Erythroblast (primary cell): Measurements from ENCODE around the gene PRKG1.

Experiments
- DNase-seq, 2 experiments: peaks; one replicate each; lab custom pipeline; 2025; lab: John Stamatoyannopoulos, UW
- GATA1 ChIP-seq: IDR thresholded peaks from 2 replicates; pipeline ENCODE4 v1.6.1; 2011; ENCODE audit warnings: low read depth, mild to moderate bottlenecking, control low read depth, low read length, moderate library complexity
- POLR2A ChIP-seq: IDR thresholded peaks from 2 replicates; pipeline ENCODE4 v1.6.1; 2011; ENCODE audit warnings: mild to moderate bottlenecking, low read length

PRKG1 gene

DNA sequence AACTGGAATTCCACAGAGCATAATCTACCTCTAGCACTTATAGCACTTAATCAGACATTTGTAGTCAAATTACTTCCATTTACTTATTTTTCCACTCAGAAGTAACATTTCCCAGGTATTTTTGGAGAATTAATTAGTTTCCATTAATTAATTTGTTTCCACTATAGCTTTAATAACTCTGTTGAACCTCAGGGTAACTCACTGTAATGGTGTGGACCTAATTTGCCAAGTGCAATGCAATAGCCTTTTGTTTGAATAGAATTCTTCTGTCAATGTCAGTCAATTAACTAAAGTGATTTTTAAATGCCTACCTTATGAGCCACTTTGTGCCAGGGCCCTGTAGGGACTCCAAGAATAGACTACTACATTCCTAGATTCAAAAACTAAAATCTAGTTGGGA, 509.7 kb downstream of the PRKG1 start:
- TF ChIP-seq GATA1: no peak
- no peak for TF ChIP-seq POLR2A
- DNase-seq: no peak

DNA sequence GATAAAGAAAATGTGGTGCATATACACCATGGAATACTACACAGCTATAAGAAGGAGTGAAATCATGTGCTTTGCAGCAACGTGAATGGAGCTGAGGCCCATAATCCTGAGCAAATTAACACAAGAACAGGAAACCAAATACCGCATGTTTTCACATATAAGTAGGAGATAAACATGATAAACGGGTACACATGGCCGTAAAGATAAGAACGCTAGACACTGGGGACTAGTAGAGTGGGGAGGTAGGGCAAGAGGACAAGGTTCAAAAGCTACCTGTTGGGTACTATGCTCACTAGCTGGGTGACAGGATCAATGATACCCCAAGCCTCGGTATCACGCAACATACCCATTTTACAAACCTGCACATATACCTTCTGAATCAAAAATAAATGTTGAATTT, 511.5 kb downstream of the PRKG1 start:
- no peak for TF ChIP-seq POLR2A
- TF ChIP-seq GATA1: no peak

GRCh38 chr10:51588984-51589383, 514.7 kb downstream of the PRKG1 start:
- no peak for DNase-seq
- TF ChIP-seq GATA1 (no peak), POLR2A (no peak)

More for the DNA sequence above, 511.5 kb downstream of the PRKG1 start:
- DNase-seq: no peak

GRCh38 chr10:51590818-51591217, 516.5 kb downstream of the PRKG1 start:
- no peak for DNase-seq
- TF ChIP-seq GATA1: no peak
- no peak for TF ChIP-seq POLR2A

- TF ChIP-seq POLR2A: no peak
- TF ChIP-seq GATA1: no peak
- DNase-seq: no peak
These were observed 522.4 kb downstream of the PRKG1 start for GRCh38 chr10:51596695-51597094.

GRCh38 chr10:51599647-51600046, 525.4 kb downstream of the PRKG1 start:
- no peak for TF ChIP-seq POLR2A
- no peak for TF ChIP-seq GATA1

DNA sequence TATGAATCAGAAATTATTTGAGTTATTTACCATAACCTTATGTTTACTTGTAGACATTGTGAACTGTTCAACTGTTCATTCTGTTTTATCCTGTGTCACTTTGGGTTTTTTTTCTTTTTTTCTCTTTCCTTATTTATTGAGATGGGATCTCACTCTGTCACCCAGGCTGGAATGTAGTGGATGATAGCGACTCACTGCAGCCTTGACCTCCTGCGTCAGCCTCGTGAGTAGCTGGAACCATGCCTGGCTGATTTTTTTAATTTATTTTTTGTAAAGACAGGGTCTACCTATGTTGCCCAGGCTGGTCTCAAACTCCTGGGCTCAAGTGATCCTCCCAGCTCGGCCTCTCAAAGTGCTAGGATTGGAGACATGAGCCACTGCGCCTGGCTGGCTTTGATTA, 528.0 kb downstream of the PRKG1 start:
- TF ChIP-seq GATA1 (no peak), POLR2A (no peak)
- DNase-seq: no peak

More at GRCh38 chr10:51599647-51600046, 525.4 kb downstream of the PRKG1 start:
- no peak for DNase-seq

- TF ChIP-seq POLR2A (no peak), GATA1 (no peak)
- no peak for DNase-seq
These were observed 530.3 kb downstream of the PRKG1 start for GRCh38 chr10:51604579-51604978.

DNA sequence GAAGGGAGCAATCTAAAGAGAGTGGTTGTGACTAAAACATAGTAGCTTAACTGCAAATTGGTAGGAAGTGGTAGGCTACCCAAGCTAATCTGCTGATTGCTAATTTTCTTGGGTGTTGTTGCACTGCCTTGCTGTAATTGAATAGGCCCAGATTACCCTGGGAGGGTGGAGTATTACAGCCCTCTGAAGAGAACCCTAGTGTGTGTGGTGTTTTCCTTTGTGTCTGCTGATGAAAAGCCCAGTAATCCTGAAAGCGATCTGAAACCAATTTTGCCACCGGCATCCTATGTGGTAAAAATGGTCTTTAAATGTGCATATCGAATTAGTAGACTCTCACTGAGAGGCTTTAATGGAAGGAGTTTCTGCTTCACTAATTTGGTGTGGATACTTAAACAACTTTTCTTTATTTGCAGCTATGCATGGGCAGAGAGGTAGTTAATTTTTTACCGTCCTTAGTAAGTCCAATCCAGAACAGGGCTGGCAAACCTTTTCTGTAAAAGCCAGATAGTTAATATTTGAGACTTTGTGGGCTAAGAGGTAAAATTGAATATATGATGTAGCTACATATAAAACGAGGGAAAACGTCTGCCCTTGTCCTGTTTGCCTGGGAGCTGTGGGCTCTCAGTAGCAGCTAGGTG, 532.7 kb downstream of the PRKG1 start:
- DNase-seq: no peak
- TF ChIP-seq POLR2A (no peak), GATA1 (no peak)

GRCh38 chr10:51607463-51607835, 533.2 kb downstream of the PRKG1 start:
- no peak for TF ChIP-seq POLR2A
- no peak for TF ChIP-seq GATA1
- no peak for DNase-seq

GRCh38 chr10:51608211-51608610, 533.9 kb downstream of the PRKG1 start:
- no peak for DNase-seq
- no peak for TF ChIP-seq POLR2A
- TF ChIP-seq GATA1: no peak

DNA sequence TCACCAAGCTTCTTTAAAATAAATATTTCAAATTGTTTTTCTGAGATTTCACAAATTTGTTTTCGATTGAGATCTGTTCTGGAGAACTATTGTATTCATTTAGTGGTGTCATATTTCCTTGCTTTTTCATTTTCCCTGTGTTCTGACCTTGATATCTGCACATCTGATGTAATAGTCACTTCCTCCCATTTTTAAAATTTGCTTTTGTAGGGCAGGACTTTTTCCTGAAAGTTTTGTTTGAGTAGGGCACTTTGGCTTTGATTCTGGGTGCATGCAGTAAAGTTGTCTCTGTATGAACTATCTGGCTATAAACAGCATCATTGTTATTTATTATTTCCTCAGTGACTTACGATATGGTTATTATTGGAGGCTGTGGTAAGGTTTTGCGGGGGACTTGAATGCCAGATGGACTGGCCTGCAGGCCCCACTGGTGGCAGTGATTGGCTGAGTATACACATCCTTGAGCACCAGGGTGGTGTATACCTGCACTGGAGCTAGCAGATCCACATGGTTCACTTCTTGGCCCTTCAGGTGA, 541.5 kb downstream of the PRKG1 start:
- TF ChIP-seq GATA1 (no peak), POLR2A (no peak)

GRCh38 chr10:51617576-51618235, 543.4 kb downstream of the PRKG1 start:
- TF ChIP-seq POLR2A (no peak), GATA1 (no peak)
- DNase-seq: no peak

More for the DNA sequence above, 541.5 kb downstream of the PRKG1 start:
- no peak for DNase-seq

DNA sequence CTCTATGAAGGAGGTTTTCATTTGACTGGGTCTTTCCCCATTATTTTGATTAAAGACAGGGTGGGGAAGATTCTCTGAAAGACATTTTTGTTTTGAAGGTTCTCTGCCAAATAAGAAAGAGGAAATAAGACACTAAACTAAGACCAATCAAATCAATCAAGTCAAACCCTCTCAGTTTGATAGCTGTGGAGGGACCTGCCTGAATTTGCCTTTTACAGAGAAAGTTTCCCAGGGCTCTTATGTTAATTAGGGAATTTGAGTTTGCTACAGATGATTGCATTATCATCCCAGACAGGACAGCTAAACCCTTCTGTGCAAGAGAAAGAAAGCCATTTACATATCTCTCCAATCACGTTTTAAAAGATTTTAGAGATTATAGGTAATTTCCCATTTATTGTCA, 545.1 kb downstream of the PRKG1 start:
- no peak for DNase-seq
- TF ChIP-seq POLR2A: no peak
- no peak for TF ChIP-seq GATA1

DNA sequence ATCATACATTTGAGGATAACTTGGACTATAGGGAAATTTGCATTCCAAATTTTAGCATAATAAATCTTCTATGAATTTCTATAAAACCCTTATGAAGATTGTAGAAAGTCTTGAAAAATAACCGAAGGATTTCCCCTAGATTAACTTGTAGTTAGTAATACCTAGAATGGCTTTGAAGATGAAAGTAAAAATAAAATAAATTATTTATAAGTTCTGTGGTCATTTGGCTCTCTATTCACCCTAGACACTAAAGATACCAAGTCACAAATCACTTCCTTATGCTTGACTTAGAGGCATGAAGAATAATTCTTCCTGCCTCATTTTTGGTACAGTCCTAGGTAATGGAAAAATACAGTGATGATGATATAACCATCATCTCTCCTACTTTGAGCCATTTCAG, 545.8 kb downstream of the PRKG1 start:
- TF ChIP-seq GATA1 (no peak), POLR2A (no peak)

More for the DNA sequence above, 545.8 kb downstream of the PRKG1 start:
- no peak for DNase-seq
